DND-41 (cell line): ENCODE measurements around the gene SLC27A2.

Experiments
- CTCF ChIP-seq: IDR thresholded peaks from 2 replicates; pipeline ENCODE4 v1.5.1; 2012; ENCODE audit warnings: borderline replicate concordance, low read length, moderate library complexity, mild to moderate bottlenecking; ENCODE audit not compliant: poor library complexity, severe bottlenecking; ENCODE audit errors: extremely low read depth
- EZH2 ChIP-seq: IDR thresholded peaks from 3 replicates; pipeline ENCODE4 v1.6.1; 2012; ENCODE audit warnings: borderline replicate concordance, low read depth, mild to moderate bottlenecking, moderate library complexity, low read length, inconsistent platforms; ENCODE audit not compliant: severe bottlenecking

GRCh38 chr15:50164458-50164857 lies 17.5 kb upstream of the SLC27A2 start:
- TF ChIP-seq CTCF: no peak
- TF ChIP-seq EZH2: no peak
